ENCODE data around the gene KRTAP1-4.

DNA sequence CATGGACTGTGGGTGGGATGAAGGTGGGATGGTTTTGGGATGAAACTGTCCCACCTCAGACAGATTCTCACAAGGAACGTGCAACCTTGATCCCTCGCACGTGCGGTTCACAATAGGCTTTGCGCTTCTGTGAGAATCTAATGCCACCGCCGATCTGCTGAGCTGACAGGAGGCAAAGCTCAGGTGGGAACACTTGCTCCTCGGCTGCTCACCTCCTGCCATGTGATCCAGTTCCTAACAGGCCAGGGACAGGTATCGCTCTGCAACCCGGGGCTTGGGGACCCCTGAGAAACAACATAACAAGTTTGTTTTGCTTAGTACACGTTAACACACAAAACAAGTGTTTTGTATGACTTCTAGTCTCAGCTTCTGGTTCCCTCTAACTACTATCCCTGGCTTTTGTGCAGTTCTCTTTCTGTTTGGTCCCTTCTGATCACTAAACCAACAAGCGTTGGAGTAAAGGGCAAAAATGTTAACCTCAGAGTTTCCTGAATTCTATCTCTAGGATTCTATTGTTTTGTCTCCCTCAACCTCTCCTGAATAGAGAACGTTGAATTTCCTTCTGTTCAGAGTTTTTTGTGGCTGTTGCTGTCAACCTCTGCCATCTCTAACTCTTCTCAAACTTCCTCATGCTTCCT lies 13.3 kb downstream of the KRTAP1-4 start:
- TF ChIP-seq, protein P1, sequence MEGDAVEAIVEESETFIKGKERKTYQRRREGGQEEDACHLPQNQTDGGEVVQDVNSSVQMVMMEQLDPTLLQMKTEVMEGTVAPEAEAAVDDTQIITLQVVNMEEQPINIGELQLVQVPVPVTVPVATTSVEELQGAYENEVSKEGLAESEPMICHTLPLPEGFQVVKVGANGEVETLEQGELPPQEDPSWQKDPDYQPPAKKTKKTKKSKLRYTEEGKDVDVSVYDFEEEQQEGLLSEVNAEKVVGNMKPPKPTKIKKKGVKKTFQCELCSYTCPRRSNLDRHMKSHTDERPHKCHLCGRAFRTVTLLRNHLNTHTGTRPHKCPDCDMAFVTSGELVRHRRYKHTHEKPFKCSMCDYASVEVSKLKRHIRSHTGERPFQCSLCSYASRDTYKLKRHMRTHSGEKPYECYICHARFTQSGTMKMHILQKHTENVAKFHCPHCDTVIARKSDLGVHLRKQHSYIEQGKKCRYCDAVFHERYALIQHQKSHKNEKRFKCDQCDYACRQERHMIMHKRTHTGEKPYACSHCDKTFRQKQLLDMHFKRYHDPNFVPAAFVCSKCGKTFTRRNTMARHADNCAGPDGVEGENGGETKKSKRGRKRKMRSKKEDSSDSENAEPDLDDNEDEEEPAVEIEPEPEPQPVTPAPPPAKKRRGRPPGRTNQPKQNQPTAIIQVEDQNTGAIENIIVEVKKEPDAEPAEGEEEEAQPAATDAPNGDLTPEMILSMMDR (IDR thresholded peaks at IDR 0.05; ENCODE audit: low read depth, low read length) = no peak
- no peak for TF ChIP-seq EZH2phosphoT487 (IDR thresholded peaks at IDR 0.05; ENCODE audit: low read depth)
